ENCODE results near the gene SLC35G6. TPM values are rescaled to one million over a fixed set of nuclear protein-coding genes. Genes with fewer than 3 reads are reported as not detected.
"Not testable (repeated sequence)": the region's sequence is repeated elsewhere in the genome, so short reads cannot be mapped to it uniquely, and the experiment has no call there.

Gene SLC35G6
- total RNA-seq, result not detected

DNA sequence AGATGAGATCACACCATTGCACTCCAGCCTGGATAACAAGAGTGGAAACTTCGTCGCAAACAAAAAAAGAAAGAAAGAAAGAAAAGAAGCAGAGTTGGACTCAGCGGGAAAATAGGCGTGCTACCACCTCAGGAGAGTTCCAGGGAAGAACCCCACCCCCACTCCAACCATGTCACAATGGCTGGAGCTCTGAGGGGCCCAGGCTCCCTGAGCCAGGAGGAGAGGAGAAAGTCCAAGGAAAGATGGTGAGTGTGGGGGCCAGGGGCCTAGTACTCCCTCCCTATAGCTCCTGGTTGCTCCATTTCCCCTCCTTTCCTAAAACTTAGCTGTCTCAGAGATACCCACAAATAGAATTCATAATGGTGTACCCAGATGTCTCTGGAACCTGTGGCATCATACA, at the start of gene SLC35G6:
SLC35G6 (plus strand) TSS at position 172 of the 400 bp plus-strand sequence; CDS start at position 243, 71 bp downstream.
- CTCF ChIA-PET, result interaction anchor here (1.2 to 7.9 kb wide), 4 partner anchors 10 to 206 kb away, joined by 3 to 78 read pairs (median 6); partner anchors contain the start of genes FGF11, TMEM102 and TP53
- Mint-ChIP-seq H3K27ac (peak within 1 kb of the TSS; percentile 99), H3K4me3 (peak within 1 kb of the TSS; percentile 94), H3K4me1 (ENCODE audit: low read depth) (peaks cover 64% of the 10 kb centered on the region), H3K36me3 (ENCODE audit: low read depth) (peaks cover 28% of the 10 kb centered on the region)
- POLR2A ChIA-PET, result interaction anchor here (0.6 to 5.6 kb wide), 3 partner anchors 27 to 692 kb away, joined by 3 to 36 read pairs (median 22); partner anchors contain the start of gene TMEM102
- not testable (repeated sequence) for ATAC-seq; DNase-seq; H3K27me3 Mint-ChIP-seq (ENCODE audit: low read depth); H3K9me3 Mint-ChIP-seq (ENCODE audit: insufficient read depth)

DNA sequence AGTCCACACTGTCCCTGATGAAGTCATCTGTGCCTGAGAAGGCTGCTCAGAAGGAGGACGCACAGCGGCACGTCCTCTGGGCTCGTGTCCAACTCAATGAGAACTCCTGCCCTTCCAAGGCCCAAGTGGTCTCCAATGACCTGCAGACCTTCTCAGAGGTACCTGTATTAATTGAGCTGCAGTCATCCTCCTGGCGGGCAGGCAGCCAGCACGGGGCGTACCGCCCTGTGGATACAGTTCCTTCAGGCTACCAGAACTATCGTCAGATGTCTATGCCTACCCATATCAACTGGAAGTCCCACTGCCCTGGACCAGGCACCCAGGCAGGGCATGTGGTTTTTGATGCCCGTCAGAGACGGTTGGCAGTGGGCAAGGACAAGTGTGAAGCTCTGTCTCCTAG, 49.0 kb upstream of the SLC35G6 start:
- H3K27me3 Mint-ChIP-seq (ENCODE audit: low read depth), result no peaks in the 10 kb centered on the region
- H3K4me3 Mint-ChIP-seq, result no peak overlapping the region
- DNase-seq (no peak), ATAC-seq (no peak)
- peaks cover 4% of the 10 kb centered on the region for H3K36me3 Mint-ChIP-seq (ENCODE audit: low read depth)
- H3K4me1 Mint-ChIP-seq (ENCODE audit: low read depth), result peaks cover 17% of the 10 kb centered on the region
- POLR2A ChIA-PET, result interaction anchor here (0.6 to 1.4 kb wide), 4 partner anchors 12 to 255 kb away, joined by 3 to 6 read pairs (median 4); partner anchors contain the start of gene TP53
- CTCF ChIA-PET, result interaction anchor here (0.8 to 6.7 kb wide), 3 partner anchors 77 to 150 kb away, joined by 3 to 83 read pairs (median 6); partner anchors contain the start of genes SENP3 and TMEM95
- H3K27ac Mint-ChIP-seq, result no peak overlapping the region
- H3K9me3 Mint-ChIP-seq (ENCODE audit: insufficient read depth), result no peaks in the 10 kb centered on the region

DNA sequence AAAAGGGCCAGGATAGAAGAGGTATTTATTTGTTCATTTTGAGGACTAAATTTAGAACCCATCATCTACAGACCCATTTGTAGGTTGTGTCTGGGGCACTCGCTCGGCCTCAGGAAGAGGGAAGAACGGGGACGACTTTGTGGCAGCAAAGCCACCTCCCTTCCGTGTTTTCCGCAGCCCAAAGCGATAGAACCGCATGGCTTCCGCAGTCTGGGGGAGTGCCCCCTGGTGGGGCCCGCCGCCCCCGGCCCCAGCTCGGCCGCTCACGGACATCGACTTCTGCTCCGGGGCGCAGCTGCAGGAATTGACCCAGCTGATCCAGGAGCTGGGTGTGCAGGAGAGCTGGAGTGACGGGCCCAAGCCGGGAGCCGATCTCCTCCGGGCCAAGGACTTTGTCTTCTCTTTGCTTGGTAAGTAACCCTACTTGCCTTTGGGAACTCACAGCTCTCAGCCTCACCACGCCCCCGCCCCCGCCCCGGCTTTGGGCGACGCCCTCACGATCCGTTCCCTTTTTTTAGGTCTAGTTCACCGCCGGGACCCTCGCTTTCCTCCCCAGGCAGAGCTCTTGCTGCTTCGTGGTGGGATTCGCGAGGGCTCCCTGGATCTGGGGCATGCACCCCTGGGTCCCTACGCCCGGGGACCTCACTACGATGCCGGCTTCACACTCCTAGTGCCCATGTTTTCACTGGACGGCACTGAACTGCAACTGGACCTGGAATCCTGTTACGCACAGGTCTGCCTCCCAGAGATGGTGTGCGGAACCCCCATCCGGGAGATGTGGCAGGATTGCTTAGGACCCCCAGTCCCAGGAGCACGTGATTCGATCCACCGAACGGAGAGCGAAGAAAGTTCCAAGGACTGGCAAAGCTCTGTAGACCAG, 45.3 kb upstream of the SLC35G6 start:
- CTCF ChIA-PET, result interaction anchor here (0.6 to 6.7 kb wide), 44 partner anchors 10 to 390 kb away, joined by 3 to 83 read pairs (median 5); partner anchors contain the start of genes ACAP1, CHRNB1, GABARAP and MPDU1

DNA sequence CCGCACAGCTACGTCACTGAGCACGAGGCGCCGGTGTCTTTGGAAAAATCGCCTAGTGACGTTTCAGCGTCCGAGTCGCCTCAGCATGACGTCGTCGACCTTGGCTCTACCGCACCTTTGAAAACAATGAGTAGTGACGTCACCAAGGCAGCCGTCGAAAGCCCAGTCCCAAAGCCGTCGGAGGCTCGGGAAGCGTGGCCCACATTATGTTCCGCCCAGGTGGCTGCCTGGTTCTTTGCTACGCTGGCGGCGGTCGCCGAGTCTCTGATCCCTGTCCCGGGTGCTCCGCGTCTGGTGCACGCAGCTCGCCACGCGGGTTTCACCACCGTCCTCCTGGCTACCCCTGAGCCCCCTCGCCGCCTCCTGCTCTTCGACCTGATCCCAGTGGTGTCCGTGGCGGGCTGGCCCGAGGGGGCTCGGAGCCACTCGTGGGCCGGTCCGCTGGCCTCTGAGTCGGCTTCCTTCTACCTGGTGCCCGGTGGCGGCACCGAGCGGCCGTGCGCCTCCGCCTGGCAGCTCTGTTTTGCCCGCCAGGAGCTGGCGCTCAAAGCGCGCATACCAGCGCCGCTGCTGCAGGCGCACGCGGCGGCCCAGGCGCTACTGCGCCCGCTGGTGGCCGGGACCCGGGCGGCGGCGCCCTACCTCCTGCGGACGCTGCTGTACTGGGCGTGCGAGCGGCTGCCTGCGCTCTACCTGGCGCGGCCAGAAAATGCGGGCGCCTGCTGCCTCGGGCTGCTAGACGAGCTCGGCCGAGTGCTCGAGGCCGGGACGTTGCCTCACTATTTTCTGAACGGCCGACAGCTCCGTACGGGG, 44.5 kb upstream of the SLC35G6 start:
- Mint-ChIP-seq H3K27ac (peak overlapping the region; percentile 98), H3K4me1 (ENCODE audit: low read depth) (peaks cover 43% of the 10 kb centered on the region), H3K36me3 (ENCODE audit: low read depth) (peaks cover 13% of the 10 kb centered on the region), H3K27me3 (ENCODE audit: low read depth) (peaks cover 17% of the 10 kb centered on the region), H3K9me3 (ENCODE audit: insufficient read depth) (no peaks in the 10 kb centered on the region), H3K4me3 (peak overlapping the region; percentile 95)
- ChIA-PET CTCF (interaction anchor here (0.6 to 6.7 kb wide), 43 partner anchors 9 to 391 kb away, joined by 3 to 83 read pairs (median 6); partner anchors contain the start of genes ACAP1, CHRNB1, GABARAP and NEURL4), POLR2A (interaction anchor here (0.7 to 3.8 kb wide), 20 partner anchors 9 to 251 kb away, joined by 3 to 41 read pairs (median 4); partner anchors contain the start of genes ACAP1, MPDU1, NEURL4 and NLGN2)
- ATAC-seq (peak; percentile 74), DNase-seq (peak; percentile 87)

More for the DNA sequence above, 45.3 kb upstream of the SLC35G6 start:
- no peaks in the 10 kb centered on the region for H3K9me3 Mint-ChIP-seq (ENCODE audit: insufficient read depth)
- peaks cover 13% of the 10 kb centered on the region for H3K36me3 Mint-ChIP-seq (ENCODE audit: low read depth)
- POLR2A ChIA-PET, result interaction anchor here (0.8 to 3.8 kb wide), 24 partner anchors 8 to 252 kb away, joined by 3 to 41 read pairs (median 4); partner anchors contain the start of genes ACAP1, CTDNEP1, NLGN2 and POLR2A
- peaks cover 15% of the 10 kb centered on the region for H3K27me3 Mint-ChIP-seq (ENCODE audit: low read depth)
- peak overlapping the region; percentile 98 for H3K27ac Mint-ChIP-seq
- peak overlapping the region; percentile 95 for H3K4me3 Mint-ChIP-seq
- ATAC-seq (peak; percentile 35), DNase-seq (peak; percentile 75)
- peaks cover 43% of the 10 kb centered on the region for H3K4me1 Mint-ChIP-seq (ENCODE audit: low read depth)

DNA sequence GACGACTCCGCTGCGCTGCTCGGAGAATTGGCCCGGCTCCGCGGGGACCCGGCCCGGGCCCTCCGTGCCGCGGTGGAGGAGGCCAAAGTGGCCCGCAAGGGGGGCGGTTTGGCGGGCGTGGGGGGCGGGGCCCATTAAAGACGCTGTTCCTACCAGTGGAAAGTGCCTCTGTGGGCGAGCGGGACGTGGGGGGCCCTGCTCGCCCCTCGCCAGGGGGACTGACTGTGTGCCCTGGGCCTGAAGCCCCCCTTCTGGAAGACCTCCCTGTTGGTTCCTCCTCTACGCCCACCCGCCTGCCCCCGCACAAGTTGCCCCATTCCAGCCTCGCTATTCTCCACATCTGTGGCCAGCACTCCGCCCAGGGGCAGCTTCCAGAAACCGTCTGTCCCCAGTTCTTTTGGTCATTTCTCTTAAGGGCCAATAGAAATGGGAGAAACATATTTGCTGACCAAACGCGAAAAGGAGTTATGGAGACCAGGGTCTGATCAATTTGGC, 43.8 kb upstream of the SLC35G6 start:
- ChIA-PET POLR2A (interaction anchor here (0.8 to 3.8 kb wide), 13 partner anchors 8 to 250 kb away, joined by 4 to 41 read pairs (median 6); partner anchors contain the start of genes ACAP1, MPDU1, NEURL4 and POLR2A), CTCF (interaction anchor here (0.8 to 6.7 kb wide), 32 partner anchors 9 to 392 kb away, joined by 3 to 83 read pairs (median 10); partner anchors contain the start of genes ACAP1, CHRNB1, GABARAP and NEURL4)
- peak overlapping the region; percentile 95 for H3K4me3 Mint-ChIP-seq
- peaks cover 17% of the 10 kb centered on the region for H3K27me3 Mint-ChIP-seq (ENCODE audit: low read depth)
- peaks cover 43% of the 10 kb centered on the region for H3K4me1 Mint-ChIP-seq (ENCODE audit: low read depth)
- peak overlapping the region; percentile 75 for H3K27ac Mint-ChIP-seq
- no peak for ATAC-seq
- DNase-seq, result no peak
- H3K9me3 Mint-ChIP-seq (ENCODE audit: insufficient read depth), result no peaks in the 10 kb centered on the region
- peaks cover 15% of the 10 kb centered on the region for H3K36me3 Mint-ChIP-seq (ENCODE audit: low read depth)

DNA sequence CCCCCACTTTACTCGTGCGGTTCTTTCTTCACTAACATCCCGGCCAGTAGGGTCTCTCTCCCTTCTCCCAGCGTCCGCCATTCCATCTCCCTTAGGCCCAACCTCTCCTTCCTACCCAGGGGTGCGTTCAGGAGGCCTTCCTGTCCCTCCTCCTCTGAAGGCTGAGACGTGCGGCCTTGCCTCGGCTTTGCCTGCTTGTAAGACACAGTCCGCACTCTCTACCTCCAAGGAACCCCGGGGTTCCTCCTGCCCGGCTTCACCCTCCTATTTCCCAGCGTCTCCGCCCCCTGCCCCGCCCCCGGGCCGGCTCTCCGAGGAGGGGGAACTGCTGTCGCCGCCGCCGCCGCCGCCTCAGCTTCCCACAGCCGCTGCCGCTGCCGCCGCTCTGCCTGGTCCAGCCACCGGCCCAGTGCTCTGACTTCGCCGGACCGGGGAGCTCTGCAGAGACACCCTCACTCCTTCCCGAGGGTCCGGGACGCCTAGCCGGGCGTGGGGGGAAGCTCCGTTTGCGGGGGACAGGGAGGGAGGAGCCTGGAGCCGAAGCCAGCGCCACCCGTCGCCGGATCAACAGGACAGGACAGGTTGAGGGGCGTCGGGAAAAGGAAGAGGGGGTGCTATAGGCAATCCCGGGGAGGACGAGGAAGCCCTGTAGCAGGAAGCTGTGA, 43.2 kb upstream of the SLC35G6 start:
- Mint-ChIP-seq H3K27ac (peak overlapping the region; percentile 75), H3K4me1 (ENCODE audit: low read depth) (peaks cover 43% of the 10 kb centered on the region), H3K9me3 (ENCODE audit: insufficient read depth) (no peaks in the 10 kb centered on the region), H3K27me3 (ENCODE audit: low read depth) (peaks cover 17% of the 10 kb centered on the region), H3K4me3 (peak overlapping the region; percentile 95), H3K36me3 (ENCODE audit: low read depth) (peaks cover 15% of the 10 kb centered on the region)
- CTCF ChIA-PET, result interaction anchor here (1.4 to 6.5 kb wide), 10 partner anchors 16 to 122 kb away, joined by 4 to 78 read pairs (median 20); partner anchors contain the start of genes ACAP1, NEURL4, POLR2A and SENP3
- ATAC-seq, result no peak
- POLR2A ChIA-PET, result interaction anchor here (0.6 to 3.0 kb wide), 6 partner anchors 20 to 249 kb away, joined by 3 to 12 read pairs (median 4); partner anchors contain the start of genes ACAP1, POLR2A and TP53
- peak; percentile 73 for DNase-seq

DNA sequence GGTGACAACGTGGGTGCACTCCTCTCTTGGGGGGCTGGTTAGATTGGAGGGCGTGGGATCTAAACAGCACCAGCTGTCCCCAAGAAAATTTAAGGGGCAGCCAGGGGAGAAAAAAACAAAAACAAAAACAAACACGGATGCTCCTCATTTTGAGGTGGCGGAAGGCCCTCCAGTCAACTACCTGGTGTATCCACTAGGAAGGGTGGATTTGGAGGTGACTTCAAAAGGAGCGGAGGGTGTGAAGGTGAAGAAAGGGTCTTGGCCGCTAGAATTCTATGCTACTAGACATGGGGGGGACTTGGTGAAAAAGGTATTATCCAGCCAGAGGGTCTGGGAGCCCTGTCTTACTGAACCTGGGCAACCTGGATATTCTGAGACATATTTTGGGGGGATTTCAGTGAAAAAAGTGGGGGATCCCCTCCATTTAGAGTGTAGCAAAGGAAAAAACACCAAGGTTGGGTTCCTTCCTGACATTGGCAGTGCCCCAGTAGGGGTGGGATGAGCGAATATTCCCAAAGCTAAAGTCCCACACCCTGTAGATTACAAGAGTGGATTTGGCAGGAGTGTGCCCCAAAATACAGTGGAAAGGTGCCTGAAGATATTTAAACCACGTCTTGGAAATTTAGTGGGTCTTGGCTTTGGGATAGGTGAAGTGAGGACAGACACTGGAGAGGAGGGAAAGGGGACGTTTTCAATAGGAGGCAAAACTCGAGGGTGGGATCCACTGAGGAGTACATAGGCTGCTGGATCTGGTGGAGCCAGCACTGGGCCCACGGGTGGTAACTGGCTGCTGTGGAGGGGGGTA, 42.4 kb upstream of the SLC35G6 start:
- H3K9me3 Mint-ChIP-seq (ENCODE audit: insufficient read depth), result no peaks in the 10 kb centered on the region
- no peak for DNase-seq
- ChIA-PET POLR2A (interaction anchor here (0.6 to 1.5 kb wide), 6 partner anchors 19 to 248 kb away, joined by 3 to 12 read pairs (median 3); partner anchors contain the start of genes POLR2A and TP53), CTCF (interaction anchor here (1.3 to 6.5 kb wide), 8 partner anchors 16 to 121 kb away, joined by 4 to 78 read pairs (median 34); partner anchors contain the start of genes ACAP1, POLR2A, SENP3 and SLC35G6)
- peaks cover 18% of the 10 kb centered on the region for H3K27me3 Mint-ChIP-seq (ENCODE audit: low read depth)
- H3K4me1 Mint-ChIP-seq (ENCODE audit: low read depth), result peaks cover 43% of the 10 kb centered on the region
- peaks cover 20% of the 10 kb centered on the region for H3K36me3 Mint-ChIP-seq (ENCODE audit: low read depth)
- no peak for ATAC-seq
- H3K27ac Mint-ChIP-seq, result peak overlapping the region; percentile 62
- peak overlapping the region; percentile 95 for H3K4me3 Mint-ChIP-seq

DNA sequence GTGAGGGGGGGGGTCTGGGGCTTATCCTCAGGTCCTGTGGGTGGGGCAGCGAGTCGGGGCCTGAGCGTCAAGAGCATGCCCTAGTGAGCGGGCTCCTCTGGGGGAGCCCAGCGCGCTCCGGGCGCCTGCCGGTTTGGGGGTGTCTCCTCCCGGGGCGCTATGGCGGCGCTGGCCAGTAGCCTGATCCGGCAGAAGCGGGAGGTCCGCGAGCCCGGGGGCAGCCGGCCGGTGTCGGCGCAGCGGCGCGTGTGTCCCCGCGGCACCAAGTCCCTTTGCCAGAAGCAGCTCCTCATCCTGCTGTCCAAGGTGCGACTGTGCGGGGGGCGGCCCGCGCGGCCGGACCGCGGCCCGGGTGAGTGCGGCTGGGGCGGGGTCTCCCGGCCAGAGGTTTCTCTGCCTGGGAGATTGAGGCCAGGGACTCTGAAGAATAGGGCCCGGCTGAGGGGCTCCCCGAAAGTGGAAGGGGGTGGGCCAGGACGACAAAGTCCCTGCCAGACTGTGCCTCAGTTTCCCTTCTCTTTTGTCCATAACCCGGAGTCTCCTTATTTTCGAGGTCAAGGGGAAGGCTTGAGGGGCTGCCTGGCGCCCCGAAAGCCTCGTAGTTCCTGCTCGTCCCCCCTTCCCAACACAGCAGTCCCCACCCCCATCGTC, 41.7 kb upstream of the SLC35G6 start, which contains the start of gene FGF11:
FGF11 (plus strand) TSS at position 51 of the 651 bp plus-strand sequence; CDS start at position 160, 109 bp downstream.
- H3K4me3 Mint-ChIP-seq, result peak within 1 kb of the TSS; percentile 95
- peaks cover 20% of the 10 kb centered on the region for H3K27me3 Mint-ChIP-seq (ENCODE audit: low read depth)
- H3K27ac Mint-ChIP-seq, result peak within 1 kb of the TSS; percentile 62
- DNase-seq (peak; percentile 29), ATAC-seq (no peak)
- no peaks in the 10 kb centered on the region for H3K9me3 Mint-ChIP-seq (ENCODE audit: insufficient read depth)
- peaks cover 22% of the 10 kb centered on the region for H3K36me3 Mint-ChIP-seq (ENCODE audit: low read depth)
- ChIA-PET POLR2A (interaction anchor here (0.9 to 2.9 kb wide), 4 partner anchors 15 to 56 kb away, joined by 3 to 20 read pairs (median 3); no protein-coding TSS in a partner anchor), CTCF (interaction anchor here (0.7 to 6.5 kb wide), 8 partner anchors 13 to 150 kb away, joined by 4 to 78 read pairs (median 4); partner anchors contain the start of genes PLSCR3, SLC35G6, SOX15 and TMEM95)
- H3K4me1 Mint-ChIP-seq (ENCODE audit: low read depth), result peaks cover 46% of the 10 kb centered on the region

Measured in activated CD8-positive, alpha-beta T cell treated with anti-CD3 and anti-CD28 coated beads, Interleukin-2, amount 10 ng/mL, durations not matched to agents 7 days and 5 days (primary cell).